ENCODE results near the gene TPSG1. TPM values are rescaled to one million over a fixed set of nuclear protein-coding genes. Genes with fewer than 3 reads are reported as not detected.

Gene TPSG1
- total RNA-seq, 4 donors from 2014 or later, result 0.31 to 3.0 TPM; not detected in 2

DNA sequence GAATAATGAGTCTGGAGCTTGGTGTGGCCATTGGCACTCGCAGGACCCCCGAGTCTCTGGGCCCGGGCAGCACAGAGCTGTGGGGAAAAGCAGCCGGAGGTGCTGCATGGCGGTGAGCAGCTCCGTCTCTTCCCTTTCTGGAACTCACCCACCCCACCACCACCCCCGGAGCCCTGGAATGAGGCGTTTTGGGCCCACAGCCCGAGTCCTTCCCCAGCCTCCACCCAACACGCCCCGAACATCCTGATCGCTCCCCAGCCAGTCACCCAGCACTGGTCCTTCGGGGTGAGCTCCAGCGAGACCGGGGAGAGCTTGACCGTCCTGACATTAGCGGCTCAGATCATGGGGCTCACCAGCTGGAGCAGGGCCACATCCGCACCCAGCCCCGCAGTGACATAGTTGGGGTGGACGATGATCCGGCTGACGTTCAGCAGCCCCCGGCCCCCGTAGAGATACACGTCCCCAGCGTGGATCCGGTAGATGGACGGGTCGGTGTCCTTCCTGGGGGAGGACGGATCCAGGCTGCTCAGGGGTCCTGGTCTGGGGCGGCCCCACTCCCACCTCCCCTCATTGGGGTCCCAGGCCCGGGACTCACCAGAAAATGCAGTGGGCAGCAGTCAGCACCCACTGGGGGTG, 37.3 kb upstream of the TPSG1 start:
- TF ChIP-seq, protein P1, sequence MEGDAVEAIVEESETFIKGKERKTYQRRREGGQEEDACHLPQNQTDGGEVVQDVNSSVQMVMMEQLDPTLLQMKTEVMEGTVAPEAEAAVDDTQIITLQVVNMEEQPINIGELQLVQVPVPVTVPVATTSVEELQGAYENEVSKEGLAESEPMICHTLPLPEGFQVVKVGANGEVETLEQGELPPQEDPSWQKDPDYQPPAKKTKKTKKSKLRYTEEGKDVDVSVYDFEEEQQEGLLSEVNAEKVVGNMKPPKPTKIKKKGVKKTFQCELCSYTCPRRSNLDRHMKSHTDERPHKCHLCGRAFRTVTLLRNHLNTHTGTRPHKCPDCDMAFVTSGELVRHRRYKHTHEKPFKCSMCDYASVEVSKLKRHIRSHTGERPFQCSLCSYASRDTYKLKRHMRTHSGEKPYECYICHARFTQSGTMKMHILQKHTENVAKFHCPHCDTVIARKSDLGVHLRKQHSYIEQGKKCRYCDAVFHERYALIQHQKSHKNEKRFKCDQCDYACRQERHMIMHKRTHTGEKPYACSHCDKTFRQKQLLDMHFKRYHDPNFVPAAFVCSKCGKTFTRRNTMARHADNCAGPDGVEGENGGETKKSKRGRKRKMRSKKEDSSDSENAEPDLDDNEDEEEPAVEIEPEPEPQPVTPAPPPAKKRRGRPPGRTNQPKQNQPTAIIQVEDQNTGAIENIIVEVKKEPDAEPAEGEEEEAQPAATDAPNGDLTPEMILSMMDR (IDR thresholded peaks at IDR 0.05), result no peak
- no peak for TF ChIP-seq POLR2AphosphoS5 (IDR thresholded peaks at IDR 0.05)
- TF ChIP-seq POLR2A (IDR thresholded peaks at IDR 0.05), result no peak
- no peak for TF ChIP-seq EP300 (IDR thresholded peaks at IDR 0.05)
- no peak overlapping the region for H3K27ac ChIP-seq
- no peaks in the 10 kb centered on the region for H3K36me3 ChIP-seq
- peaks cover 0 to 8% (median 0%) of the 10 kb centered on the region in 3 donors for H3K4me1 ChIP-seq
- H3K27me3 ChIP-seq, result peaks cover 83% of the 10 kb centered on the region
- 63 to 100% methylated on average over 5 to 6 of the region's 32 CpGs for WGBS, 2 donors (ENCODE audit: low coverage in 1 of 2)
- no peak for ATAC-seq
- no peak overlapping the region for H3K4me3 ChIP-seq
- H3K9me3 ChIP-seq, result no peaks in the 10 kb centered on the region

DNA sequence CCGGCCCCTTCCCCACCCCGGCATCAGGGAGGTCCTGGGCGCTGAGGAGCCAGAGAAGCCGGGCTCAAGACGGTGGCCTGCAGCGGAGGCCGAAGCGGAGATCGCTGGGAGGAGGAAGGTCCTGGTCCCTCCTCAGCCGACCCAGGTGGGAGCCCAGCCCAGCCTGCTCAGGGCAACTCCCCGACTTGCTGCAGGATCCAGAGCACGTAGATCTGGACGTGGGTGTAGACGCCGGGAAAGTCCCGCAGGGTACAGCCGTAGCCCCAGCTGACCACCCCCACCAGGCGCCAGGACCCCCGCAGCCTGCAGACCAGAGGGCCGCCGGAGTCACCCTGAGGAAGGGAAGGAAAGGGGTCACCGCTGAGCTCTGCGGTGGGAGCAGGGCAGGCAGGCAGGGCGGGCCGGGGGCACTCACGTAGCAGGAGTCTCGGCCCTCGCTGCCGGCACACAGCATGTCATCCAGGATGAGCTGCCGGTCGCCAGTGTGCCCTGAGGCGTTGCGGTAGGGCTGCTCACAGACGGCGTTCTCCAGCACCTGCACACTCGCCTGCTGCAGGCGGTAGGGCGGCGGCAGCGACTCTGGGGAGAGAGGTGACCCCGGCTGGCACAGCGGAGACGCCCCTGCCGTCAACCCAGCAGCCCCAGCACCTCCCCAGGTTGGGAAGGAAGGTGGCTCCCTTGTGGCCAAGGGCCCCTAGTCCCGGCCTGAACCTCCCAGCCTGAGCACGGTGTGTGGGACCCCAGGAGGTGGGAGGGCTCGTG, 36.2 kb upstream of the TPSG1 start:
- H3K4me3 ChIP-seq, result no peak overlapping the region
- TF ChIP-seq EP300 (IDR thresholded peaks at IDR 0.05), result no peak
- TF ChIP-seq POLR2A (IDR thresholded peaks at IDR 0.05), result no peak
- no peak for TF ChIP-seq POLR2AphosphoS5 (IDR thresholded peaks at IDR 0.05)
- TF ChIP-seq, protein P1 (IDR thresholded peaks at IDR 0.05), result no peak
- H3K36me3 ChIP-seq, result no peaks in the 10 kb centered on the region
- ATAC-seq, result no peak
- peaks cover 0 to 8% (median 0%) of the 10 kb centered on the region in 3 donors for H3K4me1 ChIP-seq
- H3K9me3 ChIP-seq, result no peaks in the 10 kb centered on the region
- H3K27me3 ChIP-seq, result peaks cover 88% of the 10 kb centered on the region
- H3K27ac ChIP-seq, result no peak overlapping the region
- 60% methylated on average over 1 of the region's 47 CpGs; no CpG with 5 or more reads in 1 of the 2 donors for WGBS, 2 donors (ENCODE audit: low coverage in 1 of 2)

DNA sequence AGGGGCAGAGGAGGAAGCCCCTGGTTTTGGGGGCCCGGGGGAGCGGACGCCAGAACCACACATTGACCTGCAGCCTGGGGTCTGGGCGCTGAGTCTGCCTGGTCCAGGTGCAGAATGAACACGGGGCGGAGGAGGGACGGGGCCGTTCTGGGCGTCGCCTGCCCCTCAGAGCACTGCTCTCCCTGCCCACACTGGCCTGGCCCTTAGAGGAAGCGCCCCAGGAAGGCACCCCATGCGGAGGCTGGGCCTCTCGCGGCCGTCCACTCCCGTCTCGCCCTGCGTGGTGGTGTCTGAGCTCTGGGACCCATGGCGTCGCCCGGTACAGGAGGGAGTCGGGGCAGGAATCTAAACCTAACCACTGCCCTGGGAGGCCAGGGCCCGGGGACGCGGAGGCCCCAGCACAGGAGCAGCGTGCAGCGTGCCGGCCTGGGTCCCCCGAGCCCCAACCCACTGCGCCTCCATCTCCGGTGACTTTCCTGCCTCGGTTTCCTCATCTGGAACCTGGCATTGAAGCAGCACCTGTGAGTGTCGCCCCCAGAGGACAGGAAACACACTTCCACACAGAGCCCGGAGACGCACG, 35.1 kb upstream of the TPSG1 start:
- TF ChIP-seq EP300 (IDR thresholded peaks at IDR 0.05), result no peak
- TF ChIP-seq POLR2AphosphoS5 (IDR thresholded peaks at IDR 0.05), result no peak
- TF ChIP-seq POLR2A (IDR thresholded peaks at IDR 0.05), result no peak
- TF ChIP-seq, protein P1 (IDR thresholded peaks at IDR 0.05), result no peak
- Histone ChIP-seq H3K4me1 (peaks cover 0 to 8% (median 0%) of the 10 kb centered on the region in 3 donors), H3K27me3 (peaks cover 87% of the 10 kb centered on the region), H3K36me3 (no peaks in the 10 kb centered on the region), H3K4me3 (no peak overlapping the region), H3K9me3 (no peaks in the 10 kb centered on the region), H3K27ac (no peak overlapping the region)
- WGBS, 2 donors (ENCODE audit: low coverage in 1 of 2), result no CpG with 5 or more reads among the region's 36 CpGs
- no peak for ATAC-seq

DNA sequence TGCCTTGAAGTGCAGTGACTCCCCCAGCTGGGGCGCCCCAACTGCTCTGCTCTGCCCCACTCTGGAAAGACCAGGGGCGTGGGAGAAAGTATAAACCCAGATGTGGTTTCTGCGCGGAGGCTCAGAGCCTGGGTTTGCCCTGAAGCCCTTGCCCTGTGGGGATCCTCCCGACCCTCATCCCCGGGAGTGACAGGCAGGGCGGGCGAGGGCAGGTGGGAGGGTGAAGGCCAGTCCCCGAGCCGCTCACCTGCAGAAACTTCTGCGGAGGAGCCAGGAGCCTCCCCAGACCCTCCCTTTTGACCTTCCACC, 34.6 kb upstream of the TPSG1 start:
- Histone ChIP-seq H3K4me1 (peaks cover 0 to 8% (median 0%) of the 10 kb centered on the region in 3 donors), H3K9me3 (no peaks in the 10 kb centered on the region), H3K27ac (no peak overlapping the region), H3K27me3 (peaks cover 88% of the 10 kb centered on the region), H3K36me3 (no peaks in the 10 kb centered on the region), H3K4me3 (no peak overlapping the region)
- no peak for TF ChIP-seq EP300 (IDR thresholded peaks at IDR 0.05)
- TF ChIP-seq, protein P1 (IDR thresholded peaks at IDR 0.05), result no peak
- TF ChIP-seq POLR2A (IDR thresholded peaks at IDR 0.05), result no peak
- no peak for TF ChIP-seq POLR2AphosphoS5 (IDR thresholded peaks at IDR 0.05)
- ATAC-seq, result no peak
- WGBS, 2 donors (ENCODE audit: low coverage in 1 of 2), result no CpG with 5 or more reads among the region's 11 CpGs
